GM19240 (cell line): Measurements from ENCODE around the gene BCO2.

ENCODE experiments used
- DNase-seq: peaks from one replicate; pipeline ENCODE4 v3.0.0; 2011; ENCODE audit warnings: low spot score; ENCODE audit not compliant: insufficient read length

BCO2 gene

DNA sequence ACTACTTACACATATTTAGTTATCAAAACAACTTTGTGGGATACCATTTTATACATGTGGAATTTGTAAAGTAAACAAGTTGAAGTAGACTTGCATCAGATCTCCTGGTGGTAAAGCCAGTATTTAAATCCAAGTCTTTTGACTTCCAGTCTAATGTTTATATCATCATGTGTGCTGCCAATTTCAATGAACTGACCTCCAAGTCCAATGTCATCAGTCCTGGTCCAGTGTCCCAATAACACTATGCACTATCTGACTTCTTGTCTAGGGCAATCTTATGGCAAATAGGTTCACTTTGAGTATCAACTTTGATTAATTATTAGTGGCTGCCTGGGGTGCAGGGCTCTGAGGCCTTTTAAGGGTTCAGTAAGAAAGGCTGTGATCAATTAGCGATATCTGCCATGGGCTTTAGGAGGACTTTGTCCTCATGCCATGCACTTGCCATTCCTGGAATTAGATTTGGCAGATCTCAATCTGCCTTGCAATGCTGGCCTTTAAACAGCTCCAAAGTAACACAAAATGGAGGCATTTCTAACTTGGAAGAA is 41.3 kb downstream of the BCO2 start:
- DNase-seq = no peak

DNA sequence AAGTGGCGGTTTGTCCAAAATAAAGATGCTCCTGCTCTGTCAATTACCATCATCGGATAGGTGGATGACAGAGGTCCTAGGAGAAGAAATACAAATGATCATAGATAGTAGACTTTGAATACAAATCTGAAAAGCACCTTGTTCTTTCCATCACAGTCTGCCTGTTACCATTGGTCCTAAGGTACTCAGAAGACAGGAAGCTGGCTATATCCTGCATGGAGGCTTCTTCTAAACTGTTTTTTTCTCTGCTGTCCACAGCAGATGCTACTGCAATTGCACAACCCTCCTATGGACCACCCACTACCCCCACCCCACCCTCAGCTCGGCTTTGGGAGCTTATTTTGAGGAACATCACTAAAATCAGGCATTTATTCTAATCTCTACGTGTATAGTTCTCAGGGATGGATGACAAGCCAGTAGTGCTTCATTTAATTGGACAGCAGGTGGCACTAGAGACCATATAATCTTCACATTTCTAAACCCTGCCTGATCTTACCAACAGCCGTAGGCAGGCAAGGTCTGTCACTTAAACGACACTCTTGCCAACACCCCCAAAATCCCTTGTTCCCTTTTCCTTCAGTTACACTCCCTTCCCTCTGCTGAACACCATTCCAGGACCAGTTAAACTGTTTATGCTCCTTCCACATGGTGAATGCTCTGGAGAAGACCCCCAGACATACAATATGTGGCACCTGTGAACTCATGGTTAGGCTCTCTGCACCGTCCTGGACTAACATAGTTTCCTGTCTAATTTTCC is 44.3 kb downstream of the BCO2 start:
- peak; percentile 14 for DNase-seq

DNA sequence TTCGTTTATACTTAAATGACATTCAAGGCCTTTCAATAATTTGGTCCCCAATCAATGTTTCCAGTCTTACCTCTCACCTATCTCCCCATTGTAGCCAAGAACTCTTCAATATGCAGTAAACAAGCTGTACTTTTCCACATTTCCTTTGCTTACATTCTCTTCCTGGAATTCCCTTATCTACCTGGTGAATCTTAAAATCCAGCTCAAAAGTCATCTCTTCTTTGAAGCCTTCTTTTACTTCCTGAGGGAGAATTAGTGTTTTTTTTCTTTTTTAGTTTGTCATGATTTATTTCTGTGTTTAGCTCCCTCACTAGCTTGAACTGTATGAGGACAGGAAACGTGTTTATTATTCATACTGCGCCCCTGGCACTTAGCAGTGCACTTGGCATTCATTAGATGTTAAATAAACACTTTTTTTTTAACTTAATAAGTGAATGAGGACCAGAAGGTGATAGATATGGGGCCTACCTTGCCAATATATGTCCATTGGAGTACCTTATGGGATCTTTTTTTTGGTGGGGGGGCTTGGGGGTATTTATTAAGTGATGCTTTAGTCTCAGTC is 46.0 kb downstream of the BCO2 start:
- DNase-seq = no peak

DNA sequence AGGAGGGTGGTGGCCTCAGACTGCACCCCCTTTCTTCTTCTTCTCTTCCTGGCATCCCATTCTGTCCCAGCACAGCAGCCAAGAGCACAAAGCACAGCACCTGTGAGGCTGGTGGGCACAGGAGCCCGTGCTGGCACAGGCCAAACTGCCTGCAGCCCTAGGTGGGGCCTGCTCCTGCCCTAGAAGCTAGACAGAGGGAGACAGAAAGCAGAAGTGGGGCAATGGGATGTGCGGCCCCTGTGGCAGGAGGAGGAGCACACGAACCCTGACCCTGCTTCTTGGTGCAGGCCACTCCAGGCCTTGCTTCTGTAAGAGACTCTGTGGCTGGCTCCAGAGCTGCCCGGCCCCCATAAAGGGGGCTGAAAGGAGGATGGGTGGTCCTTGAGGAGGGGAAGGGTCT is 47.0 kb downstream of the BCO2 start:
- no peak for DNase-seq

DNA sequence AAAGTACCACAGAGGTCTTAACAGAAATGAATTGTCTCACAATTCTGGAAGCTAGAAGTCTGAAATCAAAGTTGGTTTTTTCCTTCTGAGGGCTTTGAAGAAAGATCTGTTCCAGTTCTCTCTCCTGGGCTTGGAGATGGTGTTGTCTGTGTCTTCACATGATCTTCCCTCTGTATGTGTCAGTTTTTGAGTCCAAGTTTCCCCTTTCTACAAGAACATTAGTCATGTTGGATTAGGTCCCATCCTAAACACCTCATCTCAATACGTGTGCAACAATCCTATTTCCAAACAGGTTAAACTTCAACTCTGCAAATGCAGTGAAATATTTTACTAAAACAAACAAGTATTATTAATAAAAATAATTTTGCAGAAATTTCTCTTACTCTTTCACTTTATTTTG is 47.8 kb downstream of the BCO2 start:
- DNase-seq = no peak

DNA sequence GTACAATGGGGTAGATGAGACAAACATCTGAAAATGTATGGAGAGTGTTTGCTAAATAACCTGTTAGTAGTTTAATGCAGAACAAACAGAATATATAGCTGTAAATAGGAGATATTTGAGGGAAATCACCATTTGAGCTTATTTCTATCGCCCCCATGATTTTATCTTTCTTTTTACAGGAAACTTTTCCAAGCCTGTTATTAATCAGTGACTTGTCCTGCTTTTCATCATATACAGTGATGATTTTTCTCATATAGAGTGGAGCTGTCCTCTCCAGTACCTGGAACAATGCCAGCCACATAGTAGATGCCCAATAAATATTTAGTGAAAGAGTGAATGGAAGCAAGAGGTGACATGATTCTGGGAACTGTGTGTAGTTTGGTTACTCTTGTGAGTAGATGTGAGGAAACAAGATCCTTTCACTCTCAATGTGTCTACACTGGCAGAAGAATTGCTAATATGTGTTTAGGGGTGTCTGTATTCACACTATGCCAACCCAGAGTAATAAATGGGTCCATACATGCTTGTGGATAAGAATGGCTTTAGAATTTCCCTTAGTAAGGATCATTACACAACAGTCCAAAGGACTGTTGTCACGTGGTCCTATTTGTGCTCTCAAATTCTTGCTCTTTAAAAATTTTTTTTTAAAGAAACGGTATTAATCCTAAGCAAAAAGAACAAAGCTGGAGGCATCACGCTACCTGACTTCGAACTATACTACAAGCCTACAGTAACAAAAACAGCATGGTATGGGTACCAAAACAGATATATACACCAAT is 48.6 kb downstream of the BCO2 start:
- DNase-seq = no peak

DNA sequence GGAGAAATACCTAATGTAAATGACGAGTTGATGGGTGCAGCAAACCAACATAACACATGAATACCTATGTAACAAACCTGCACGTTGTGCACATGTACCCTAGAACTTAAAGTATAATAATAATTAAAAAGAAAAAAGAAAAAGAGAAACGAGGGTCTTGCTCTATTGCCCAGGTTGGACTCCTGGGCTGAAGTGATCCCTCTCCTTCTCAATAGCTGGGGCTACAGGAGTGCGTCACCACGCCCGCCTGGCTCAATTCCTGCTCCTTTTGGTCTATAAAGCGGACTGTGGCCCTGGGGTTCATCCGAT is 50.4 kb downstream of the BCO2 start:
- no peak for DNase-seq

DNA sequence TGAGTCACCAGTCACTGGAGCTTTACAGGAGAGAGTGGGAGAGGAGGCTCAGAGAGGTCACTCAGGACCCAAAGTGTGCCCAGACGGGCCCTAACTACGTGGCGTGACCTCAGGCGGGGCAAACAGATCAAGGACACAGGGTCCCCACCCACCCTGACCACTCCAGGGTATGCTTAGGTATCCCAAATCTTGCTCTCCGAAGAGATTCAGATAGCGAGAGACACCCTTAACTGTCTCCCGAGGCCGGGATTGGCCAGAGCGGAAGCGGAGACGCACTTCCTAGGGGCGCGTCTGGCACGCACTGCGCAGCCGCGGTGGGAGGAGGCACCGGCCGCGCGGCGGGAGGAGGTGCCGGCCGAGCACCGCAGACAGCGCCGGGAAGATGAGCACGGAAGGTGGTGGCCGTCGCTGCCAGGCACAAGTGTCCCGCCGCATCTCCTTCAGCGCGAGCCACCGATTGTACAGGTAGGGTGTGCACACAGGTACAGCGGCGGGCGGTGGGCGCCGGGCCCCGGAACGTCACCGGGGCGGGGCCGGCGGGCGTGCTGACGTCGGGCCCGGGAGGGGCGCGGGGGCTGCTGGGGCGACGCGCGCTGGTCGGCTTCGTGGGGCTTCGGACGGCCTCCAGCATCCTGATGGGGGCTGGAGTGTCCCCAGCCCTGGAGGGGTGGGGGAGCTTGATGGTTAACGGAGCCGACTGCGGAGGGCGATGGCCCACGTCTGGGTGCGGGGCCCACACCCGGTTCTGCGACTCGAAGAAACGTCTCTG is 50.9 kb downstream of the BCO2 start, which contains the start of gene PTS:
PTS (plus strand) TSS at position 367 of the 769 bp plus-strand sequence; CDS start at position 383, 16 bp downstream.
- DNase-seq = peak; percentile 90

DNA sequence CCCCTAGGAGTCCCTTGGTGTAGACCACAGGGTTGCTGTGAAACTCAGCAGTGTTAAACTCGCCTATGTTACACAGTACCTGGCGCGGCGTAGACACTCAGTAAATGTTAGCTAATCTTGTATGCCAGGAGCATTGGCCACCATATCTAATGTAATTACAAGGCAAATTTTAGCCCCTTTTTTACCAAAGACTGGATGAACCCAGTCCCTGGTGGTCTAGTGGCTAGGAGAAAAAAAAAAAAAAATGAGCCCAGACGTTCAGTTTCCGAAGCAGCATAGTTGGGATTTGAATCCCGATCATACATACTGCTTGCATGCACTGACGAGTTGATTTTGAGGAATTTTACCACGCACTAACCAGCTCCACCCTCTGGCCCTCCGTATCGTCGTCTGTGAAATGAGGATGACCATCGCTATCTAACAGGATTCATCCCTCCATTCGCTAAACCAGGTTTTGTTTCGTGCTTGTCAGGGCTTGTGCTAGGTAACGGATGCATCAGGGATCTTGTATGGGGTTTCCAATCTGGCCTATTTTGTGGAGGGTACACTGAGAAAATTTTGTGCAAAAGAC is 51.6 kb downstream of the BCO2 start:
- DNase-seq = no peak

DNA sequence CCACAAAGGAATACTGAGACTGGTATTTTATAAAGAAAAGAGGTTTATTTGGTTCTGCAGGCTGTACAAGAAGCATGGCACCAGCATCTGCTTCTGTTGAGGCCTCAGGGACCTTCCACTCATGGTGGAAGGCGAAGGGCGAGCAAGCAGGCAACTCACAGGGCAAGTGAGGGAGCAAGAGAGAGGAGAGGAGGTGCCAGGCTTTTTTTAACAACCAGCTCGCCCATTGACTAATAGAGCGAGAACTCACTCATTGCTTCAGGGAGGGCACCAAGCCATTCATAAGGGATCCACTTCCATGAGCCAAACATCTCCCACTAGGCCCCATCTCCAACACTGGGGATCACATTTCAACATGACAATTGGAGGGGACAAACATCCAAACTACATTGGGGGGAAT is 52.2 kb downstream of the BCO2 start:
- DNase-seq = no peak

DNA sequence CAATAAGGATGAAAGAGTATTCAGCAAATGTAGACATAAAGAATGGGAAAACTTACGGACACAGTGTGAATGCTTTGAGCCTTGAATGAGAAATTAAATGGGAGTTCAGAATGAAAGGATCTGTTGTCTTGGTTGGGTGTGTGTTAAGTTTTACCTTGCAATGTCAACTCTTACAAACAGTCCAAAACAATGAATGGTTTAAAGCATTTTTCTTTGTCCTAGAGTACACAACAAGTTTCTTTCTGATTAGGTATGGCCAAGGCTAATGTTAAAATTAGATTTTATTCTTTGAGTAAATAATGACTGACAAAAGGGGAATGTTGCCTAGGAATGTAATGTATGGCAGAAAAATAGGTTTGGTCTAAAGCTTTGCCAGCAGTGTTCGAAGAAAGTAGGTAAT is 53.4 kb downstream of the BCO2 start:
- no peak for DNase-seq

DNA sequence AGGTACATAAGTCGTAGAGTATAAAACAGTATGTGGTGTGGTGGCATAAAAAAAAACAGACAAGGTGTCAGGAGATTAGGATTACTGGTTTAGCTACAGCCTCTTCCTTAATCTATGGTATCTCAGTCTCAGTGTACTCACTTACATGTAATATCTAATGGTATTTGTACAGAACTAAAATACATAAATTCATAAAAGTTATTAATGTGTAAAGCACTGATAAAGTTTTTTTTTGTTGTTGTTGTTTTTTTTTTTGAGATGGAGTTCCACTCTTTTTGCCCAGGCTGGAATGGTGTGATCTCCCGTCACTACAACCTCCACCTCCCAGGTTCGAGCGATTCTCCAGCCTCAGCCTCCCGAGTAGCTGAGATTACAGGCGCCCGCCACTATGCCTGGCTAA is 53.8 kb downstream of the BCO2 start:
- DNase-seq = no peak

DNA sequence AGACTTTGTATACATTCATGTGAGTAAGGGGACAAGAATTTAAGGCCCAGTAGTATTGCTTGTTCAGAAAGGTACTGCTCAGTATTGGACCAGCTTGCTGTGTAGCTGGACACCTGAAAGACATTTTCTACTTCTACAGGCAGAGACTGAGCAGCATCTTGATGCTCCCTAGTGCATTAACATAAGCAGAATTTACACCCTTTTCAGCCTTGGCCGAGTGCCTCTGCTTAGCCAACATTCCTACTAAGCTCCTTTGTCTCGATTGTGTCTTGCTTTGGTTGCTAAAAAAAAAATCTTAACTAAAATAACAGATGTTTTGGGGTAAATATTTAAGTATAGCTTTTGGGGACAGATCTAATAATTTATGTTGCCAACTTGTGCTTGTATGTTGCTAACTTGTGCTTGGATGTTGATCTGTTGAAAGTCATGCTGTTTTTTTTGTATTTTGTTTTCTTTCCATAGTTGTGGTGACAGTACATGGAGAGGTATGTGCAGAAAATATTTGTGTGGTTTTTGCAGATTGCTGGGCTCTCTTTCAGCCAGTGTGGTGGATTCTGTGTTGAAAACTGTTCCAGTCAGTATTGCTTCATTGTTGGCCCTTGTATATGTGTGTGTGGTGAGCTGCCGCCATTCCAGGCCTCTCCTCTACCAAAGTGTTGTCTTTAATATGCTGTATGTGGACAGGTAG is 54.6 kb downstream of the BCO2 start:
- no peak for DNase-seq

DNA sequence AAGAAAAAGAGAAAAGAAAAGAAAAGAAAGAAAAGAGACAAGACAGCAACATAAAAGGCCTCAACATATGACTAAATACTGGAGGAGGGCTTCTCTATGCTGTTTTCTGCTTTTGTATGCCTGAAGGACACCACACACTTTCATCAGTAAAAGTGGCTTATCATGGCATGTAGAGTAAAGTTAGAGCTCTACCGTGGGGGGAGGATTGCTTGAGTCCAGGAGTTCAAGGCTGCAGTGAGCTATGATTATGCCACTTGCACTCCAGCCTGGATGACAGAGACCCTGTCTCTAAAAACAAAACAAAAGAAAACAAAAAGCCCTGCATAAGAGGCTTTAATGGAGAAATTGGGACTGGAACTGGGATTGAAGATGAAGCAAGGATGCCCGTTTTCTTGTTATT is 56.6 kb downstream of the BCO2 start:
- no peak for DNase-seq

DNA sequence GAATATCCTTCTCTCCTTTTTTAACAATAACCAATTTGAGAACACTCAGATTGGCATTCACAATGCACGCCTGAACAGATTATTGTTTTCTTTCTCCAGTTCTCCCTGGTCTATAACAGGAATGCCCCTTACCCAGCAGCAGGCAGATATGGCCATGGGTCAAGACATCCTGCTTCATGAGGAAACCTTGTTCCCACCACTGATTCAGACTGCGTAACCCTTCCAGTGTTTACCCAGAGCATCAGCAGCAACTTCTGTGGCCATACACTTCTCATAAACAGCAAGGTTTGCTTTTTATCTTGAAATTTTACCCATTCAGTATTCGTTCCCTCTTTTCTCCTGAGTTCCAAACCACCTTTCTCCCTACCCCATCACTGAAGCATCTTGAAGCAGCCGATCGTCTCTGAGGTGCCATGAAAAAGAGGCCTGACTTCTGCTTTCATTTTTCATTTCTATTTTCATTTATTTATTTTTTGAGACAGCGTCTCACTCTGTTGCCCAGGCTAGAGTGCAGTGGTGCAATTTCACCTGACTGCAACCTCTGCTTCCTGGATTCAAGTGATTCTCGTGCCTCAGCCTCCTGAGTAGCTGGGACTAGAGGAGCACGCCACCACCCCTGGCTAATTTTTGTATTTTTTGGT is 60.6 kb downstream of the BCO2 start:
- no peak for DNase-seq

DNA sequence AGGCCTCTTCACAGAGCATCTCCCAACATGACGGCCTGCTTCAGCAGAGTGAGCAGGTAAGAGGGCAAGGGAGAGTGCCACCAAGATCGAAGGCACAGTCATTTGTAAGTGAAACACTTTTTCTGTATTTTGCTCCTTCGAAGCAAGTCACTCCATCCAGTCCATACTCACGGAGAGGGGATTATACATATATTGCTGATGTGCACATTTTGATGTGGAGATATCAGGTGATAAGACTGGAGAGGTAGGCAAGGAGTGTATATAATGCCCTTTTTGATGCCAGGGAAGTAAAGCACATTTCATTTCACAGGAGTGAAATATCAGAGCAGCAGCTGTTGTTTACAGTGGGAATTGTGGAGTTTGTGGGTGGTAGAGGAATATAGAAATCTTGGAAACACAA is 62.1 kb downstream of the BCO2 start:
- no peak for DNase-seq

DNA sequence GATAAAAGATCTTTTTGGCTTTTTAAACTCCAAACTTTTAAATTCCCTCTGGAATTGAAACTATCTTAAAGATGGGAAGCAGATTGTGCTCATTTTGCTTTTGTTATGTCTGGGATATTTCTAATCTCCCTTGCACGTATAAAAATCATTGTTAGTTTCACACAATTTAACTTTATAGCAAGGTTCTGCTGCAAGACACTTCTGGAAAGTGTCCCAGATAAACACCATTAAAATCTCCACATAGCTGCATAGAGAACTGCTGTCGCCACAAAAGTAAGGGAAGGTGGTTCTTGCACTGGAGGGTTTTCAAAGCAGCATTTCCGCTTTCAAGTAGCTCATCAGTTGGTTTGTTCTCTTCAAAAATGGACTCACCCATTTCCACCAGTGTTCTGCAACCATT is 62.7 kb downstream of the BCO2 start:
- DNase-seq = no peak

DNA sequence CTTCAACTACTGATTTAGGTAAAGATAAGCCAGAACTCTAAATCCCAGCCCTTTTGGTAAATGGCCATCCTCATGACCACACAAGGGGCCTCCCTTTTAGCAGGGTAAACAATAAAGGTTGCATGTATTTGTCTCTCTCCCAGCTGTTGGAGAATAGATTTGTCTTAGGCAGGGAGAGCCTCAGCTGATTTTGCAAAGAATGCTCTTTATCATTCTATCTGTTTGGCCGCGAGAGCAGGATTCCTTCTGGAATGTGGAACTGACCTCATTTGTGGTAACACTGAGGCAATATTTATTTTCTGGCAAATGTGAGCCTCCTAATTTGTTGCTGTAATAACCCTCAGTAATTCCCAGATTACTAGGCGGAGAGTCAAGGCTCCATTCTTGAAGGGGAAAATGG is 66.2 kb downstream of the BCO2 start:
- no peak for DNase-seq

DNA sequence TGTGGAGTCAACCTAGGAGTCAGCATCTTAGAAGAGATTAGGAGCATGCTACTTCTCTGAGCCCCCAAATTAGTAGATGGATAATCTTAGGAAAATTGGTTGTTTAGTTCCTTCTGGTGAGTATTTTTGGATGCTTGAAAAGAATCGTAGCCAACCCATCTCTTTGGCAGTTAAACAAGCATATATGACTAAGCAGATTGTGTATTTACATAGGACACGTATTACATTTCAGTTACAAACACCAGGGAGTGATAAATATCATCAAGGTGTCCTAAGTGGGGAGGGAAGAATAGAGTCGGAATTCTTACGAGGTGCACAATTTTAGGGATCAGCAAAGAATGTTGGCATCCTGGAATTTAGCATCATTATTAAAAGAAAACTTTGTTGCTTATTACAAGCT is 71.9 kb downstream of the BCO2 start:
- DNase-seq = no peak

DNA sequence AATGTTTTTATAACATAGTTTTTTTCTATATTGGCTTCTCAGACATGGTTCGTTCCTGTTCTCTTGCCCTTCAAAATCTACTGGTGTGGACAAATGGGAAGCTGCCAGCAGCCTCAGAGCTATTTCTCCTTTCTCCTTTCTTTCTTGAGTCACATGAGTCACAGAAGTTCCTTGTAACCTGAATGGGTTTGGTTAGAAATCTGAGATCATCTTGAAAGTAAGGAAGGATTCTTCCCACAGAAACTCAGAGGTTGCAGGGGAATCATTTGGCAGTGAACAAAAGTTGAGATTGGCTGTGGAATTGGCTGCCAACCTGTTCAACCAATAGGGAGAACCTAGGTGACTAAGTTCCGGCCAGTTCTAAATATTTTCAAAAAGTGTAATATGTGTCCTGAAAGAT is 72.9 kb downstream of the BCO2 start:
- no peak for DNase-seq
